Kidney epithelial cell (primary cell): ENCODE measurements around the gene TDRD6. TPM values are rescaled to one million over a fixed set of nuclear protein-coding genes. Genes with fewer than 3 reads are reported as not detected.
"Not testable (repeated sequence)": the region's sequence is repeated elsewhere in the genome, so short reads cannot be mapped to it uniquely, and the experiment has no call there.

Experiments used
- DNase-seq: peaks from one replicate; pipeline ENCODE4 v3.0.0-alpha.2; 2010; ENCODE audit warnings: low read depth
- H3K27me3 ChIP-seq: 2 replicates; pipeline ENCODE4 v1.6.0; 2011; ENCODE audit warnings: low read length; ENCODE audit not compliant: control insufficient read depth, insufficient read depth
- H3K36me3 ChIP-seq: 2 replicates; pipeline ENCODE4 v1.5.1; 2011; ENCODE audit warnings: low read length; ENCODE audit not compliant: control insufficient read depth, insufficient read depth
- H3K4me3 ChIP-seq: 2 replicates; pipeline ENCODE4 v1.5.1; 2011; ENCODE audit warnings: low read depth, mild to moderate bottlenecking, control low read depth, low read length
- CTCF ChIP-seq: IDR thresholded peaks from 2 replicates; pipeline ENCODE4 v1.5.1; 2011; ENCODE audit warnings: mild to moderate bottlenecking, moderate library complexity, low read length, control low read depth, inconsistent platforms; ENCODE audit not compliant: insufficient read depth, poor library complexity, severe bottlenecking
- total RNA-seq: library from RNA; depleted of rRNA; stranded (reverse); fragments of >200 nt; gene quantifications from 2 replicates; pipeline ENCODE4 v1.2.3, GENCODE V29; 2015

TDRD6 gene
- 0.08 TPM in 1 of 2 replicates, not detected in the other for total RNA-seq

GRCh38 chr6:46687619-46688097, at the start of gene TDRD6:
Gene TDRD6 (plus strand): TSS chr6:46687885. CDS start chr6:46688129, 244 bp downstream.
- no peak for DNase-seq
- no peaks in the 10 kb centered on the region for H3K27me3 ChIP-seq
- H3K36me3 ChIP-seq: no peaks in the 10 kb centered on the region
- no peak for TF ChIP-seq CTCF
- H3K4me3 ChIP-seq: no peak within 1 kb of the TSS

GRCh38 chr6:46637933-46638332, 49.8 kb upstream of the TDRD6 start:
- Histone ChIP-seq H3K36me3 (no peaks in the 10 kb centered on the region), H3K4me3 (no peak overlapping the region), H3K27me3 (no peaks in the 10 kb centered on the region)
- TF ChIP-seq CTCF: no peak
- DNase-seq: no peak

GRCh38 chr6:46638650-46639049, 49.0 kb upstream of the TDRD6 start:
- Histone ChIP-seq H3K4me3 (no peak overlapping the region), H3K27me3 (no peaks in the 10 kb centered on the region), H3K36me3 (no peaks in the 10 kb centered on the region)
- no peak for TF ChIP-seq CTCF
- DNase-seq: no peak

GRCh38 chr6:46642928-46643751, 44.5 kb upstream of the TDRD6 start:
- H3K27me3 ChIP-seq: no peaks in the 10 kb centered on the region
- TF ChIP-seq CTCF: no peak
- H3K36me3 ChIP-seq: no peaks in the 10 kb centered on the region
- no peak overlapping the region for H3K4me3 ChIP-seq
- no peak for DNase-seq

- DNase-seq: no peak
- no peaks in the 10 kb centered on the region for H3K36me3 ChIP-seq
- no peak for TF ChIP-seq CTCF
- no peak overlapping the region for H3K4me3 ChIP-seq
- no peaks in the 10 kb centered on the region for H3K27me3 ChIP-seq
Measured at GRCh38 chr6:46645265-46645664, 42.4 kb upstream of the TDRD6 start.

- H3K36me3 ChIP-seq, DNase-seq, H3K27me3 ChIP-seq, H3K4me3 ChIP-seq: not testable (repeated sequence)
Measured at GRCh38 chr6:46648108-46648507, 39.6 kb upstream of the TDRD6 start.
